GM18867 (cell line): ENCODE measurements around the gene ABHD11.
"Not testable (repeated sequence)": the region's sequence is repeated elsewhere in the genome, so short reads cannot be mapped to it uniquely, and the experiment has no call there.

Experiments
- ATAC-seq: cut with Tn5 transposase; IDR thresholded peaks from one replicate; pipeline ENCODE4 v1.9.1; 2021; ENCODE audit warnings: mild to moderate bottlenecking, moderate library complexity; ENCODE audit not compliant: unreplicated experiment

ABHD11 gene

DNA sequence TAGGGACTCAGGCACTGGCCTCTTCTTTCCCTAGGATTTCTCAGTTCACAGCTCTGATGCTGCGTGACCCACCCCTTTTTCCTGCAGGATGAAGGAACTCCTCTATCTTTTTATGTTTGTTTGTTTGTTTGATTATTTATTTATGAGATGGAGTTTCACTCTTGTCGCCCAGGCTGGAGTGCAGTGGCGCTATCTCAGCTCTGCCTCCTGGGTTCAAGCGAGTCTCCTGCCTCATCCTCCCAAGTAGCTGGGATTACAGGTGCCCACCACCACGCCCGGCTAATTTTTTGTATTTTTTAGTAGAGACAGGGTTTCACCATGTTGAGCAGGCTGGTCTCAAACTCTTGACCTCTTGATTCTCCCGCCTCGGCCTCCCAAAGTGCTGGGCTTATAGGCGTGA lies 18.2 kb downstream of the ABHD11 start:
- ATAC-seq, result not testable (repeated sequence)

DNA sequence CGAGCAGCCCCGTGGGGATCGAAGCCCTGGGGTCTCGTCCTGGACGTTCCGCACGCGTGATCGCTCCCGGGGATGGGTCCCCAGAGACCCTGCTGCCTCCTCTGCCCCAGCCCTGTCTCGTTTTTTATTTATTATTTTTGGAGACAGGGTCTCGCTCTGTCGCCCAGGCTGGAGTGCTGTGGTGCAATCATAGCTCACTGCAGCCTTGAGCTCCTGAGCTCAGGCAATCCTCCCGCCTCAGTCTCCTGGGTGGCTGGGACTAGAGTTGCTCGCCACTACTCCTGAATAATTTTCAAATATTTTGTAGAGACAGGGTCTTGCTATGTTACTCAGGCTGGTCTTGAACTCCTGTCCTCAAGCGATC lies 18.8 kb downstream of the ABHD11 start:
- ATAC-seq, result peak; percentile 9

DNA sequence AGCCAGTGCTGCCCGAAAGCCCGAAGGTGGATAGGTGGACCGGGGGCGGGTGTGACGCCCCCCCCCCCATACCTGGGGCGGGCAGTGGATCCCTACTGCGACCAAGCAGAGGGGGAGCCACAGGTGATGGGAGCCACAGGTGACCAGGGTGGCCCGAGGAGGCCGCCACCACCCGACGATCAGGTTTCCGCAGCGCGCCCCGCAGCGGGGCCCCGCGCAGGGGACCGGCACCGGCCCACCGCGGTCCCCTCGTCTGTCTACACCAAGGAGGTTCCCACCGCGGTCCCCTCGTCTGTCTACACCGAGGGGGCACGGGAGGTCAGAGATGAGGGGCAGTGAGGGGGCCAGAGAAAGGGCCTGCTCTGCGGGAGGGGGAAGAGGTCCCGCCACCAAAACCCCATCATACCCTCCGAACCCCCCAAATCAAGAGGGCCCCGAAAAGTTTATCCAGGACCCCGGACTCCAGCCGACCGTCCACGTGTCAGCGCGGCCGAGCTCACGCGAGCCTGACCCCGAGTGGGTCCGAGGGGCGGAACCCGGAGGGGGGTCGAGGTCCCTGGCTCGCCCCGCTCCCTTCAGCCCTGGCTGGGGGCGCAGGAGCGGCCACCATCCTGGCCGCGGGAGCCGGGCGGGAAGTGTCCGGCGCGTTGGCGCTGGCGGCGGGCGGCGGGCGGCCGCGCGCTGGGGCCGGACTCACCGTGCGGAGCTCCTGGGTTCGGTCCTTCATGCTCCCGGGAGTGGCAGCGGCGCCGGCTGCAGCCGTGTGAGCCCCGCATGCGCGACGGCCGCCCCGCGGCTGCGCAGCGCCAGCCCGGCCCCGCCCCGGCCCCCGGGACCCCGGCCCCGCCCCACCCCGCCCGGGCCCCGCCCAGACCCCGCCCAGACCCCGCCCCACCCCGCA lies 19.4 kb downstream of the ABHD11 start, which contains the start of gene STX1A:
Gene STX1A (minus strand): TSS at position 765 of the 901 bp plus-strand sequence. CDS start 38 bp downstream, at position 727.
- peak; percentile 82 for ATAC-seq

- no peak for ATAC-seq
Measured at GRCh38 chr7:73718438-73718881, 20.1 kb downstream of the ABHD11 start.

DNA sequence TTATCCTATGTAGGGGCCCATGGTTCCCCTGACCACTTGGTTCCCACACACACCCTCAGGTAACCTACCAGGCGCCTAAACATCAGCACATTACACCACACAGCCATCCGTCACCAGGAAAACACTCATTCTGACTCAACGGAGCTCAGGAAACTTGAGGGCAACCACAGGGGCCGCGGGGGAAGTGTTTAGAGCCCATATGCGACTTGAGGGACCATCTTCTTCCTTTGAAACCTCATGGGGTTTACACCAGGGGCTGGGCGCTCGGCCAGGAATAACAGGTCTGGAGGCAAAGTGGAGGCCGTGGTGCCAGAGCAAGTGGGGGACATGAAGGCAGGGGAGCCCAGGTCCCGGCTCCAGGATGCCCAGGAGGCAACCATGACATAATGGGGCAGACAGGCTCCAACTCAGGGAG lies 20.6 kb downstream of the ABHD11 start:
- ATAC-seq, result no peak

DNA sequence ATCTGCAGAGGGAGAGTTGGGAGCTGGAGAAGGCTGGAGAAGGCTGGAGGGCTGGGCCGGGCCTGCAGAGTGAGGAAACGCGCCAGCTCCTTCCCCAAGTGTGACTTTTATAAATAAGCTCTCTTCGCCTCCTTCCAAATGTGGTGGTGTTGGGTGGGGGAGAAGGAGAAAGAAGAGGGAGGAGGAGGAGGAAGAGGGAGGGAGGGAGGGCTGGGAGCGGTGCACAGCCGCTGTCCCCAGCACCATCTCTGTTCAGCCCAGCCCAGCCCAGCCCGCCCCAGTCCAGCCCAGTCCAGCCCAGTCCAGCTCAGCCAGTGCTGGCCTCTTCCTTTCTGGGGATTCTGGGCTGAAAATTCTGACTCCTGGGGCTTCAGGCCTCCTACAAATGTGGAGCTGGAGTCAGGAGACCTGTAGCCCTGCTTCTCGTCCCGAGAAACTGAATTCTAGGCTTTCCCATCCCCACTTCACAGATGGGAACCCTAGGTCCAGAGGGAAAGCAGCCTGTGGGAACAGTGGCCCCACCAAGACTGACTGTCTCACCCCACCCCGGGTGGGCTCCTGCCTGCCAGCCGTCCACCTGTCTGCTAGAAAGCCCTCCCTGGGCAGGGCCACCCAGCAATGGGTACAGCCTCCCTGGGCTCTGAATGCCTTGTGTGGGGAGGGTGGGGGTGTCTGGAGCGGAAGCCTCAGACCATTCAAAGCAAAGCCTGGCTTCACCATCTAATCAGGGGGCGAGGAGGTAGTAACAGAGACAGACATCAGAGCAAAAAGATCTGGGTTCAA lies 21.4 kb downstream of the ABHD11 start:
- ATAC-seq, result no peak

DNA sequence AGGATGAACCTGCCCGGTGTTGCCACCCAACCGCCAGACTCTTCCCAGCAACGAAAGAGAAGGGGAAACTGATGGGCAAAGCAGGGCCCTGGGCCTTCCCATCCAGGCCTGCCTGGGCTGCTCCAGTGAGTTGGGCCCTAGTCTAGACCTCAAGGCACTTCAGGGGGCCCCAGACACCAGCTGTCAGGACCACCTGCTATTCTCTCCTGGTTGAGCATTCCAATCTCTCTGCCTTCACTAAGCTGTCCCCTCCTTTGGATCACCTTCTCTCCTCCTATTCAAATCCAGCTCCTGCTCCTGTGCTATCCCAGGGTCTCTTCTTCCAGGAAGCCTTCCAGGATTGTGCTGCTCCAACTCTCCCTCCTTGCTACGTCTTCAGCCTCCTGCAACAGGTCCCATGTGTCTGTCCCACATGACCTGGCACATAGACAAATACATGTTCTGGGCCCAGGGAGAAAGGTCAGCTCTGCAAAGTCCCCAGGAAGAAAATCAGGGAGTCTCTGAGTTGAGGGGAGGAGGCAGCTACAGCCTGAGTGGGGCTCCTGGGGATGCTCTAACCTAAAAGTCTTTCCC lies 22.2 kb downstream of the ABHD11 start:
- ATAC-seq, result no peak

DNA sequence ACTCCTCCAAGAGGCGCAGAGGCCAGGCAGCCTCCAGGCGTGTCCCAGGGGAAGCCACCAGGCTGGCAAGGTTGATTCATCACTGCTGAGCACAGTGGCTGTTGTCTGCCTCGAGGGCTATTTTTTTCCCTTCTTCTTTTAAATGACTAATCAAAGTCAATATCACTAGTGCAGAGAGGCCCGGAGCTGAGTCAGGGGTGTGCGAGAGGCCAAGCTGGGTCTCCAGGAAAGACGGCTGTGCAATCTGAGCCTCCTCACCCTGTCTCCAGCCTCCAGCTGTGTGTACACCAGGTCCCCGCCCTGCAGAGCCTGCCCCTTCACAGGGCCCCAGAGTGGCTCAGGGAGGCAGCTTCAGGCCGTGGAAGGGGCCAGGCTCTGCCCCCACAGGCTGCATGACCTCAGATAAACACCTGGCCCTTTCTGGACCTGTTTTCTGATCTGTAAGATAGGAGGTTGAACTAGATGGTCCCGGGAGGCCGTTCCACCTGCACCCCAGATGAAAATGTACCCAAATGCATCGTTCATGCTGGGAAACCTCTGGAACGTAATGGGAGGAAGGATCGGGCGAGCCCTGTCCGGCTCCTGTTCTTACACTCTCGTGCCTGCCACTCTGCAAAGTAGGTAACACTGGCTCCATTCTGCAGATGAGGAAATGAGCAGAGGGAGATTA lies 22.8 kb downstream of the ABHD11 start:
- no peak for ATAC-seq

DNA sequence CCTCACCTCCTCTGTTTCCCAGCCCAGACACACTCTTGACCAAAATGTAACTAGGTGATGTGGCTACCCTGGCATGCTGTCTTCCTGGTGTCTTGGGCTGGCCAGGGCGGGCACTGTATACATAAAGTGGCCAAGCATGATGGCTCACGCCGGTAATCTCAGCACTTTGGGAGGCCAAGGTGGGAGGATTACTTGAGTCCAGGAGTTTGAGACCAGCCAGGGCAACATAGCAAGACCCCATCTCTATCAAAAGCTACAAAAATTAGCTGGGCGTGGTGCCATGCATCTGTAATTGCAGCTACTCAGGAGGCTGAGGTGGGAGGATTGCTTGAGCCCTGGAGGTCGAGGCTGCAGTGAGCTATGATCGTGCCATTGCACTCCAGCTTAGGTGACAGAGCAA lies 25.3 kb downstream of the ABHD11 start:
- not testable (repeated sequence) for ATAC-seq

GRCh38 chr7:73712773-73713172 lies 25.8 kb downstream of the ABHD11 start:
- no peak for ATAC-seq

DNA sequence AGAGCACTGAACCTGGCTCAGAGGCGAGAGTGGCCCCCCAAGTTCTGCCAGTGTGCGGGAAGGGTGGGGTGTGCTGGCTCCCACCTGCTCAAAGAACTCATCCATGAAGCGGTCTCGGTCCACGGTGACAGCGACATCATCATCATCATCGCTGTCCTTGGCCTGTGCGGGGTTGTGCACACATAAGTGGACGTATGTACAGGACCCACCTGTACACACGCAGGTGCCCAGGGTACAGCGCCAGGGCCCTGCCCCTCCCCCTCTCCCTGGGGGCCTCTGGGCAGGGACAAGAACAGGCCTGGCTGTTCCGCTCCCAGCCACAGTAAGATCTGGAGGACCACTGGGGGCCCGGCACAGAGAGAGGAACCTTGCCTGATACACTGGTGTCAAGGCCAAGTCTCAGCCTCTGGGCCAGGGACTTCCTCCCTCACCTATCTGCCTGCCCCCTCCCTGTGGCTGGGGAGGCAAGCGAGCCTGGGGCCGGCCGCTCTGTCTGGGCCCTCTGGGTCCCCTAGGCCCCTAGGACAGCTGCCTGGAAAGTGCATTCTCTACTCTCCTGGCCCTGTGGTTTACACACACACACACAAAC lies 29.5 kb downstream of the ABHD11 start:
- ATAC-seq, result no peak

DNA sequence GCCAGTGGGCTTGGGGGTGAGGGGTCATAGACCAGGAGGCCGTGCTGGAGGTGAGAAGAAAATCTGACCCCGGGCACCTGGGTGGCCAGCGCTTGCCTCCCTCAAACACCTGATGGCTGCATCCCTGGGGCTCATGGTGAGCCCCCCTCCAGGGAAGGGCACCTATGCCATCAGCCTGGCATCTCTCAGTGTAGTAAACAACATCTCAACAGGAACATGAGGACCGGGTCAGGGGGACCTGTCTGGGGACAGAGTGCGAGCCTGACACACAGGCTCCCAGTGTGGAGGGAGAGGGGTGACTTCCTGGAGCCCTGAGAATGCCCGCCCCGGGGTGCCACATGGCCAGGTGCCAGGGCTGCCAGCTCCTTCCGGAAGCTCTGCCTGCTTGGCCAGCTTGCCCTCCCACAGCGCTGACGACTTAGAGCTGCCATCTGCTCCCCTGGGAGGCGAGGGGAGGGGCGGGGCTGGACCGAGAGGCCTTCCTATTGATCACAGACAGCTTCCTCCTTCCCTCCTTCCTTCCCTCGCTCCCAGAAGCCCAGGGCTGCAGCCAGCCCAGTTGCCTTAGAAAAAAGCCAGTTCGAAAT lies 31.5 kb downstream of the ABHD11 start:
- ATAC-seq, result no peak

DNA sequence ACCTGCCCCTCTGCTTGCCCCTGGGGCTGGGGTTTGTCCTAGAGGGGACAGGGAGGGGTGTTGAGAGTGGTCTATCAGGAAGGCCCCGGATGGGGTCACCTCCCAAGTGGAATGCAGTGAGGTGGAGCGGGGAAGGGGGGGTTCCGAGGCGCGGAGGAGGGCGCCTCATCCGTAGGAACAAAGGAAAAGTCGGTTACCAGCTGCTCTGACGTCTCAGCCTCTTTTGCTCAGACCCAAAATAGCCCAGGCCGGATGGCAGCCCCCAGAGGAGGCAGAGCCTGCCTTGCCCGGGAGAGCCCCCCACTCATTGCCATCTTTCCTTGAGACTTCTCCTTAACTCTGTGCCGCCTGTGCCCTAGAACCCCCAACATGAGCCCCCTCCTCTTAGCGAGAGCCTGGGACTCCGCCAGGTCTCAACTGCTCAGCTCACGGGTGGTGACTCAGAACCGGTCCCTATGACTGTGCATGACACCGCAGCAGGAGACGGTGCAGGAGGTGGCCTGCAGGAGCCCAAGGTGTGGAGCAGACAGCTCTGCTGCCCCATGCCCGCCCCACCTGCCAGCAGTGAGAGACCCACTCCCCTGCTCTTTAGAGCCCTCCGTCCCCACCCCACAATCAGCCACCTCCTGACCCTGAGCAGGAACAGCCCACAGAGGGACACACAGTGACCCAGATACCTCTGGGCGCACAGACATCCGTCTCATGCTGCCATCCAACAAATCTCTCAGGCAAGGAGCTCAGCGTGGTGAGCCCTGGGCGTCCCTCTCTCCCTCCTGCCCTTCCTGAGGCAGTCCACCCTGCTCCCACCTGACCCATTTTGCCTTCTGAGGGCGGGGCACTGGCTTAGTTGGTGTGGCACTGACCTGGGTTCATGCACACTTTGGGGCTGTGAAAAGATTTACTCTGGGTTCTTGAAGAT lies 32.2 kb downstream of the ABHD11 start:
- no peak for ATAC-seq

DNA sequence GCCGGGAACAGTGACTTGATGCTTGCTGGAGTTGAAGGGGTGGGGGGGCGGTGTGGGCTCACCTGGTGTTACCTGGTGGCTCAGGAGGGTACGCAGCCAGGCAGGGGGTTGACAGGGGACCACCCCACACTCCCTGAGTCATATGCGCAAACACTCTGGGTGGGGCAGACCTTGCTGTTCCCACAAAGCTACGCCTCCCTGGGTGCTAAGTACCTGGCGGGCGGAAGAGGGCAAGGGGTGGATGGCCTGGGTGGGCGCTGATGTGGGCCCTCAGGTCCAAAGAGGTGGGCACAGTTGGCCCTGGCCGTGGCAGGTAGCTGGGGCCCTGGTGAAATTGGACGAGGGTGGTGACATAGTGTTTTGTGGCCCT lies 33.1 kb downstream of the ABHD11 start:
- ATAC-seq, result no peak

GRCh38 chr7:73704640-73705550 lies 33.7 kb downstream of the ABHD11 start:
- ATAC-seq, result no peak

GRCh38 chr7:73703757-73704639 lies 34.6 kb downstream of the ABHD11 start:
- no peak for ATAC-seq

- no peak for ATAC-seq
Measured at GRCh38 chr7:73703225-73703624, 35.4 kb downstream of the ABHD11 start.
